Measurements from ENCODE around the gene APOBEC3F. TPM values are rescaled to one million over a fixed set of nuclear protein-coding genes. Genes with fewer than 3 reads are reported as not detected.
"Not testable (repeated sequence)": the region's sequence is repeated elsewhere in the genome, so short reads cannot be mapped to it uniquely, and the experiment has no call there.

Gene APOBEC3F
- total RNA-seq, 4 donors from 2014 or later, result 0.98 TPM; not detected in 3

DNA sequence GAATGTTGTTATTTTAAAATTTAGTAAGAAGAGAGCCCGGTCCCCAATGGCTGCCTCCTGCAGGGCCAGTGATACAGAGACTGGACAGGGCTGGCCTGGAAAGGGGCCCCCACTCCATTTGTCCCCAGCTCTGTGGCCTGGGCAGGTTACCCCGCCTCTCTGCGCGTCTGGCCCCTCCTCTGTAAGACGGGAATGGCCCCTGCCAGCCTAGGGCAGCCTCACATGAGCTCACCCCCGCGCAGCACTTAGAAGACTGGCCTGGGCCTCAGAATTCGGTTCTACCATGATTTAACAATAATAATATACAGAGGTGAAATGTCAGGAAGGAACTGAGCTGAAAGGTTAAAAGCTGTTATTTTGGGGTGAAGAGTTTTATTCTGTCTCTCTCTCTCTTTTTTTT lies 37.7 kb downstream of the APOBEC3F start:
- no peaks in the 10 kb centered on the region for H3K4me1 ChIP-seq
- DNase-seq (no peak), ATAC-seq (no peak)
- no peaks in the 10 kb centered on the region for H3K36me3 ChIP-seq
- no peak overlapping the region for H3K4me3 ChIP-seq
- TF ChIP-seq, protein P1, sequence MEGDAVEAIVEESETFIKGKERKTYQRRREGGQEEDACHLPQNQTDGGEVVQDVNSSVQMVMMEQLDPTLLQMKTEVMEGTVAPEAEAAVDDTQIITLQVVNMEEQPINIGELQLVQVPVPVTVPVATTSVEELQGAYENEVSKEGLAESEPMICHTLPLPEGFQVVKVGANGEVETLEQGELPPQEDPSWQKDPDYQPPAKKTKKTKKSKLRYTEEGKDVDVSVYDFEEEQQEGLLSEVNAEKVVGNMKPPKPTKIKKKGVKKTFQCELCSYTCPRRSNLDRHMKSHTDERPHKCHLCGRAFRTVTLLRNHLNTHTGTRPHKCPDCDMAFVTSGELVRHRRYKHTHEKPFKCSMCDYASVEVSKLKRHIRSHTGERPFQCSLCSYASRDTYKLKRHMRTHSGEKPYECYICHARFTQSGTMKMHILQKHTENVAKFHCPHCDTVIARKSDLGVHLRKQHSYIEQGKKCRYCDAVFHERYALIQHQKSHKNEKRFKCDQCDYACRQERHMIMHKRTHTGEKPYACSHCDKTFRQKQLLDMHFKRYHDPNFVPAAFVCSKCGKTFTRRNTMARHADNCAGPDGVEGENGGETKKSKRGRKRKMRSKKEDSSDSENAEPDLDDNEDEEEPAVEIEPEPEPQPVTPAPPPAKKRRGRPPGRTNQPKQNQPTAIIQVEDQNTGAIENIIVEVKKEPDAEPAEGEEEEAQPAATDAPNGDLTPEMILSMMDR (IDR thresholded peaks at IDR 0.05 in 4 of 5, conservative IDR thresholded peaks at IDR 0.05 in 1 of 5), result no peak
- no peak for TF ChIP-seq POLR2A (IDR thresholded peaks at IDR 0.05)
- in situ Hi-C loops (cut with MboI; ENCODE audit: low sequenced_read_pairs in 4 of 4), result no loop called here
- intact Hi-C loops (cut with DNase I; ENCODE audit: low total_unique reads), result no loop called here
- H3K27me3 ChIP-seq, result no peaks in the 10 kb centered on the region
- H3K27ac ChIP-seq, result no peak overlapping the region
- no peaks in the 10 kb centered on the region for H3K9me3 ChIP-seq

DNA sequence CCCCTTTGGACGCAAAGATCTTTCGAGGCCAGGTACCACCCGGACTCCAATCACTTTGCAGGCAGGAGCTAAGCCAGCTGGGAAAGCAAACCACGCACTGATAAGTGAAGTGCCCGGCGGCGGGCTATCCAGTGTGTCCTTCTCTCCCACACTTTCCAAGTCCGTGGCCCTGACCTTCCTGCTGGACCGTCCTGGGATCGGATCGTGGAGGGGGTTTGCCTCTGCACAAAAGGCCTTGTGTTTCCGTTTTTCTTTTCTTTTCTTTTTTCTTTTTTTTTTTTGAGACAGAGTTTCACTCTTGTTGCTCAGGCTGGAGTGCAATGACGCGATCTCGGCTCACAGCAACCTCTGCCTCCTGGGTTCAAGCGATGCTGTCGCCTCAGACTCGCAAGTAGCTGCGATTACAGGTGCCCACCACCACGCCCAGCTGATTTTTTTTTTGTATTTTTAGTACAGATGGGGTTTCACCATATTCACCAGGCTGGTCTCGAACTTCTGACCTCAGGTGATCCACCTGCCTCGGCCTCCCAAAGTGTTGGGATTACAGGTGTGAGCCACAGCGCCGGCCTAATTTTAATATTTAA lies 38.5 kb downstream of the APOBEC3F start:
- ATAC-seq; H3K27me3 ChIP-seq; intact Hi-C loops (cut with DNase I; ENCODE audit: low total_unique reads); H3K4me3 ChIP-seq; H3K27ac ChIP-seq; in situ Hi-C loops (cut with MboI; ENCODE audit: low sequenced_read_pairs in 4 of 4); DNase-seq; H3K36me3 ChIP-seq; H3K4me1 ChIP-seq; H3K9me3 ChIP-seq: not testable (repeated sequence)

DNA sequence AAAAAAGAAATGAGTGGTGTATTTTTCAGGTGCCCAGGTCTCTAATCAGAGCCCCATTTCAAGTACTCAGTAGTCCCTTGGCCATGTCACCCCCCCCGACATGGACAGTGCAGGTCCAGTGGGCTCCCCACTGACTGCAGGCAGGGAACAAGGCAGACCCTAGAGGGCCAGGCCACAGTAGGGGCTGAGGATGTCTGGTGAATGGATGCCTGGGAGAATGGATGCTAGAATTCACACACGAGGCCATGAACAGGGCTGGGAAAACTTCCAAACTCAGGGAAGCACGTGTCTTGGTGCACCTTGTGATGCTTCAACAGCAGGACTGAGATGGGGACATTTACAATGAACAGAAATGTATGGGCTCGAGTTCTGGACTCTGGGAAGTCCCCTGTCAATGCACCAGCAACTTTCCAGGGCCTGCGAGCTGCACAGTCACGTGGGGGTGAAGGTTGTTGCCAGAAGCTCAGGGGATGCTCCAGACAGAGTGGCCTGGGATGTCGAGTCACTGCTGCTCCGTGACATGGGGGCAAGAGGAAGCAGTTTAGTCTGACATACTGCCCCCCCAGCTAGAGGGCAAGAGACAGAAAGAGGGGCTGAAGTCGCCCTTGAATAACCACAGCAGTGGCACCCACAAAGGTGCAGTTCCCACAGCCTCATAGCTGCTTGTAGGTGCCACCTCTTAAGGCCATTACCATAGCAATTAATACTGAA lies 39.5 kb downstream of the APOBEC3F start:
- Histone ChIP-seq H3K4me3 (no peak overlapping the region), H3K27me3 (no peaks in the 10 kb centered on the region), H3K4me1 (no peaks in the 10 kb centered on the region), H3K36me3 (no peaks in the 10 kb centered on the region), H3K9me3 (no peaks in the 10 kb centered on the region), H3K27ac (no peak overlapping the region)
- TF ChIP-seq, protein P1 (IDR thresholded peaks at IDR 0.05 in 4 of 5, conservative IDR thresholded peaks at IDR 0.05 in 1 of 5), result no peak
- no peak for TF ChIP-seq POLR2A (IDR thresholded peaks at IDR 0.05)
- no peak for DNase-seq
- intact Hi-C loops (cut with DNase I; ENCODE audit: low total_unique reads), result no loop called here
- in situ Hi-C loops (cut with MboI; ENCODE audit: low sequenced_read_pairs in 4 of 4), result no loop called here
- ATAC-seq, result no peak

DNA sequence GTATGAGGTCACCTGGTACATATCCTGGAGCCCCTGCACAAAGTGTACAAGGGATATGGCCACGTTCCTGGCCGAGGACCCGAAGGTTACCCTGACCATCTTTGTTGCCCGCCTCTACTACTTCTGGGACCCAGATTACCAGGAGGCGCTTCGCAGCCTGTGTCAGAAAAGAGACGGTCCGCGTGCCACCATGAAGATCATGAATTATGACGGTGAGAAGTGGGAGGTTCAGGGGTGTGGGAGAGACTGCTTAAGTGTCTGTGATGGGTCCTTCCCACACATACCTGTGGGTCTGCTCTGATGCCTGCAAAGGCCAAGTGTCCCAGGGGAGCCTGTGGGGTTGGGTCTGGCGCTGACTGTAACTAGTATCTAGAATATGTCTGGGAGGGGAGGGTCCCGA lies 40.4 kb downstream of the APOBEC3F start:
- TF ChIP-seq, protein P1 (IDR thresholded peaks at IDR 0.05 in 4 of 5, conservative IDR thresholded peaks at IDR 0.05 in 1 of 5), result no peak
- no peak for TF ChIP-seq POLR2A (IDR thresholded peaks at IDR 0.05)
- intact Hi-C loops (cut with DNase I; ENCODE audit: low total_unique reads) (no loop called here), in situ Hi-C loops (cut with MboI; ENCODE audit: low sequenced_read_pairs in 4 of 4) (no loop called here)
- ATAC-seq (no peak), DNase-seq (no peak)
- Histone ChIP-seq H3K36me3 (no peaks in the 10 kb centered on the region), H3K27me3 (no peaks in the 10 kb centered on the region), H3K27ac (no peak overlapping the region), H3K4me3 (no peak overlapping the region), H3K4me1 (no peaks in the 10 kb centered on the region), H3K9me3 (no peaks in the 10 kb centered on the region)

DNA sequence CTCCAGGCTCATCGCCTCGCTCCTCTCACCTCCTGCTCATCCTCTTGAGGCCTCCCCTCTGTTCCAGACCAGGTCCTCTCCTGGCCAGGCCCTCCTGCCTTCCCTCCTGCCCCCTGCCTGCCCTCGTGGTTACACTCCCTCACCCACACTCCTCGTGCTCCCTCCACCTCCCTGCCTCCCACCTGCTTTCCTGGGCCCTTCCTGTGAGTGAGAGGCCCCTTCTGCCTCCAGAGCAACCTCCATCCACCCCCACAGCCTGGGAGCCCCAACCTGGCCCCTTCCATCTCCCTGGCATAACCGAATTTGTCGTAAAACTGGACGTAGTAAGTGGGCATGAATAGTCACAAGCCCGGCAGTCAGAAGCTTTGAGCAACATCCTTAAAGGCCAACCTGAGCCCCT lies 40.9 kb downstream of the APOBEC3F start:
- Histone ChIP-seq H3K4me1 (no peaks in the 10 kb centered on the region), H3K9me3 (no peaks in the 10 kb centered on the region), H3K36me3 (no peaks in the 10 kb centered on the region), H3K4me3 (no peak overlapping the region), H3K27ac (no peak overlapping the region), H3K27me3 (no peaks in the 10 kb centered on the region)
- in situ Hi-C loops (cut with MboI; ENCODE audit: low sequenced_read_pairs in 4 of 4) (no loop called here), intact Hi-C loops (cut with DNase I; ENCODE audit: low total_unique reads) (no loop called here)
- DNase-seq, result no peak
- no peak for ATAC-seq
- TF ChIP-seq, protein P1 (IDR thresholded peaks at IDR 0.05 in 4 of 5, conservative IDR thresholded peaks at IDR 0.05 in 1 of 5), result no peak
- TF ChIP-seq POLR2A (IDR thresholded peaks at IDR 0.05), result no peak
